HG03060 (cell line): Measurements from ENCODE around the gene ATXN10.
"Not testable (repeated sequence)": the region's sequence is repeated elsewhere in the genome, so short reads cannot be mapped to it uniquely, and the experiment has no call there.

ENCODE experiments used
- ATAC-seq: cut with Tn5 transposase; IDR thresholded peaks from one replicate; pipeline ENCODE4 v1.9.1; 2021; ENCODE audit warnings: low read depth, moderate number of reproducible peaks; ENCODE audit not compliant: unreplicated experiment

ATXN10 gene

GRCh38 chr22:45642986-45643385 lies 28.6 kb upstream of the ATXN10 start:
- no peak for ATAC-seq

GRCh38 chr22:45644714-45645113 lies 26.9 kb upstream of the ATXN10 start:
- ATAC-seq: no peak

- ATAC-seq: no peak
These were observed 26.5 kb upstream of the ATXN10 start for GRCh38 chr22:45645150-45645525.

- ATAC-seq: no peak
These were observed 25.9 kb upstream of the ATXN10 start for GRCh38 chr22:45645526-45646414.

- ATAC-seq: no peak
These were observed 24.0 kb upstream of the ATXN10 start for GRCh38 chr22:45647532-45648225.

- no peak for ATAC-seq
These were observed 23.1 kb upstream of the ATXN10 start for GRCh38 chr22:45648301-45649117.

- ATAC-seq: no peak
These were observed 21.8 kb upstream of the ATXN10 start for GRCh38 chr22:45649809-45650208.

GRCh38 chr22:45650721-45651120 lies 20.9 kb upstream of the ATXN10 start:
- no peak for ATAC-seq

GRCh38 chr22:45651931-45652528 lies 19.6 kb upstream of the ATXN10 start:
- no peak for ATAC-seq

- no peak for ATAC-seq
These were observed 15.1 kb upstream of the ATXN10 start for GRCh38 chr22:45656577-45656976.

GRCh38 chr22:45657701-45658100 lies 13.9 kb upstream of the ATXN10 start:
- ATAC-seq: no peak

GRCh38 chr22:45664136-45664646 lies 7.4 kb upstream of the ATXN10 start:
- ATAC-seq: no peak

- no peak for ATAC-seq
These were observed 4.1 kb upstream of the ATXN10 start for GRCh38 chr22:45667486-45667885.

GRCh38 chr22:45670363-45670762 lies 1.3 kb upstream of the ATXN10 start:
- ATAC-seq: not testable (repeated sequence)

GRCh38 chr22:45670981-45671782 lies 452 bp upstream of the ATXN10 start:
- no peak for ATAC-seq

GRCh38 chr22:45672564-45673481 lies 1.2 kb downstream of the ATXN10 start:
- no peak for ATAC-seq

- ATAC-seq: no peak
These were observed 2.0 kb downstream of the ATXN10 start for GRCh38 chr22:45673482-45674175.

- ATAC-seq: no peak
These were observed 4.4 kb downstream of the ATXN10 start for GRCh38 chr22:45676024-45676423.
